GM19099 (cell line): ENCODE measurements around the gene MLH1.

Source experiments
- POLR2A ChIP-seq: IDR thresholded peaks from 3 replicates; pipeline ENCODE4 v1.6.1; 2011; ENCODE audit warnings: low read depth; ENCODE audit not compliant: insufficient read length; ENCODE audit errors: extremely low read depth

The MLH1 gene

GRCh38 chr3:36969085-36969484 lies 24.2 kb upstream of the MLH1 start:
- no peak for TF ChIP-seq POLR2A

- TF ChIP-seq POLR2A, result no peak
Observed at GRCh38 chr3:36969540-36970432, 23.5 kb upstream of the MLH1 start.

- no peak for TF ChIP-seq POLR2A
Observed at GRCh38 chr3:36972163-36972562, 21.2 kb upstream of the MLH1 start.

DNA sequence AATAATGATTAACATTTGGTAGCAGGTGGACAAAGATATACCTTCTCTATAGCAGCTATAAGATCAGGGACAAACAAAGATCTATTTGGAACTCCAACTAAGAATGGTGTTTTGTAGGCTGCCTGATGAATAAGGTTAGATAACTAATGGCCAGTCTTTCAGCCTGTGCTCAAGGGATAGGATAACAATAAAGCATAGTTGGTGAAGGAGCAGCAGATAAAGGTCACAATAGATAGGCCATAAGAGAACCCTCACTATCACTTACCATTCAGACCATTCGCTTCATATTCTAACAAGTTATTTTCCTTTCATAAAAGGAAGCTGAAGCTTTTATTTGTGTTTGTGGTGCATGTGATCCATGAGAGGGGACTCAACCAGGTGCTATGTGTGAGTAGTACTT lies 20.2 kb upstream of the MLH1 start:
- TF ChIP-seq POLR2A, result no peak

DNA sequence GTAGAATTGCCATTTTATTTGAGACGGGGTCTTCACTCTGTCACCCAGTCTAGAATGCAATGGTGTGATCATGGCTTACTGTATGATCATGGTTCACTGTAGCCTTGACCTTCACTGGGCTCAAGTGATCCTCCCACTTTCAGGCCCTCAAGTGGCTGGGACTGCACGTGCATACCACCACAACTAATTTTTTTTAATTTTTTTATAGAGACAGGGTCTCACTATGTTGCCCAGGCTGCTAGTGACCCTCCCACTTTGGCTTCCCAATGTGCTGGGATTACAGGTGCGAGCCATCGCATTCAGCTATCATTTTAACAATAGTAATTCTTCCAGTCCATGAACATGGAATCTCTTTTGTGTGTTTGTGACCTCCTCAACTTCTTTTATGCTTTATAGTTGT lies 12.3 kb upstream of the MLH1 start:
- TF ChIP-seq POLR2A, result no peak

- no peak for TF ChIP-seq POLR2A
Observed at GRCh38 chr3:36988356-36988755, 5.0 kb upstream of the MLH1 start.

GRCh38 chr3:36989005-36989404 lies 4.3 kb upstream of the MLH1 start:
- no peak for TF ChIP-seq POLR2A

DNA sequence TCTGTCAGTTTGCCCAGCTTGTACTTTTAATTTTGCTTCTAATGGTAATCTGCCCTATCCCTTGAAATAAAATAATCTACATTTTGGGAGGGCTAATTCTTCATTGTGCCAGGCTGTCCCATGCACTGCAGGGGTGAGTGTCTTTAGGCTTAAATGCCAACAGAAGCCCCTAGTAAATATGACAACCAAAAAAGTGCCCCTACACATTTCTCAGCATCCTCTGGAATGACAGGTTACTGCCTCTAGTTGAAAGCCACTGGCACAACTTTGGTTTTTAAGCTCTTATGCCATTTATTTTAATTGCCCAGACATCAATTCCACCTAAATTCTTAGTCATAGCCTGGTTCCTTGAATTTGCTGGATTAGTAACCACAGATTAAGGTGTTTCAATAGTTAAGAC lies 3.8 kb upstream of the MLH1 start:
- TF ChIP-seq POLR2A, result no peak

GRCh38 chr3:36991147-36991546 lies 2.2 kb upstream of the MLH1 start:
- TF ChIP-seq POLR2A, result no peak

DNA sequence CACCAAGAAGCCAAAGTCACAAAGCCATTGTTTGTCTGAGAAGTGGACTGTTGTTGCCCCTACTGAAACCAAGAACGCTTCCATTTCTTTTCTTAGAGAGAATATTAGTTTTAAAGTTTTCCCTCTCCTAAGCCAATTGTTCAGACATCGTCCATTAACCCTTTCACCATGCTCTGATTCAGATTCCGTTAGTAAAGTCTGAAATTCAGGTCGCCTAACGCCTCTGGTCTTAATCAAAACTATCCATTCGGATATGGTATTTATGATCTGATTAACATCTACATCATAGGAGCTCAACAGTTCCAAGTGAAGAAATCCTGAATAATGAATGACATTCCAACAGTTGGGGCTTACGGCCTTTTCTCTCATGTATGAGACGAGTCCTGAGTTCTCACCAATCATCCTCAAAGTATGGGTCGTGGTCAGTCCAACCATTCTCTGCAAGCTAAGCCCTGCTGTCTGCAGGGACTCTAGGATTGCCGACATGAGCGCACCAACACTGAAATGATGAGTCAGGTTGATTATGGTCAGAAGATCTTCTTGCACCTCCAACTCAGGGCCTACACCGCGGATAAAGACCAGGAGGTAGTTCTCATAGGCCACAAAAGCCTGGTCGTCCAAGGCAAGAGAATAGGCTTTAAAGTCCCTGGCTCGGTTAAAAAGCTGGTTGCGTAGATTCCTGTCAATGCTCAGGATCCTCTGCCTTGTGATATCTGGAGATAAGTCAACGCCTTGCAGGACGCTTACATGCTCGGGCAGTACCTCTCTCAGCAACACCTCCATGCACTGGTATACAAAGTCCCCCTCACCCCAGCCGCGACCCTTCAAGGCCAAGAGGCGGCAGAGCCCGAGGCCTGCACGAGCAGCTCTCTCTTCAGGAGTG lies 1.2 kb upstream of the MLH1 start:
- no peak for TF ChIP-seq POLR2A

DNA sequence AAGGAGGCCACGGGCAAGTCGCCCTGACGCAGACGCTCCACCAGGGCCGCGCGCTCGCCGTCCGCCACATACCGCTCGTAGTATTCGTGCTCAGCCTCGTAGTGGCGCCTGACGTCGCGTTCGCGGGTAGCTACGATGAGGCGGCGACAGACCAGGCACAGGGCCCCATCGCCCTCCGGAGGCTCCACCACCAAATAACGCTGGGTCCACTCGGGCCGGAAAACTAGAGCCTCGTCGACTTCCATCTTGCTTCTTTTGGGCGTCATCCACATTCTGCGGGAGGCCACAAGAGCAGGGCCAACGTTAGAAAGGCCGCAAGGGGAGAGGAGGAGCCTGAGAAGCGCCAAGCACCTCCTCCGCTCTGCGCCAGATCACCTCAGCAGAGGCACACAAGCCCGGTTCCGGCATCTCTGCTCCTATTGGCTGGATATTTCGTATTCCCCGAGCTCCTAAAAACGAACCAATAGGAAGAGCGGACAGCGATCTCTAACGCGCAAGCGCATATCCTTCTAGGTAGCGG lies 452 bp upstream of the MLH1 start, which contains the start of gene EPM2AIP1:
EPM2AIP1 (minus strand) TSS at position 326 of the 520 bp plus-strand sequence; CDS start at position 272, 54 bp downstream.
- TF ChIP-seq POLR2A, result peak; percentile 90

DNA sequence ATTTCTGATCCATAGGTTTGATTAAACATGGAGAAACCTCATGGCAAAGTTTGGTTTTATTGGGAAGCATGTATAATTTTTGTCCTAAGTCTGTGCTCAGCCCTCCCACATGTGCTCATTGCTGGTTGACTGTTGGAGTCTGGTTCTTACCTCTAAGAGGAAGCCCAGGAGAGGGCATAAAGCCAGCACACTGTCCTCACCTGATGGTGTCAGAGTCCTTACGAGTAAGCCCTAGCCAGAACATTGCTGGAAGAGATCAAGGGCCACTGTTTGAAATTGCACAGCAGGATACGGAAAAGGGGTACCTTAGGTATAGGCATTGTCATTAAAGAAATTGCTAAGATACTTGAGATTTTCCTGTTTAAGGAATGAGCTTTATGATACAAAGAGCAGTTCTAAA lies 21.3 kb downstream of the MLH1 start:
- TF ChIP-seq POLR2A, result no peak

DNA sequence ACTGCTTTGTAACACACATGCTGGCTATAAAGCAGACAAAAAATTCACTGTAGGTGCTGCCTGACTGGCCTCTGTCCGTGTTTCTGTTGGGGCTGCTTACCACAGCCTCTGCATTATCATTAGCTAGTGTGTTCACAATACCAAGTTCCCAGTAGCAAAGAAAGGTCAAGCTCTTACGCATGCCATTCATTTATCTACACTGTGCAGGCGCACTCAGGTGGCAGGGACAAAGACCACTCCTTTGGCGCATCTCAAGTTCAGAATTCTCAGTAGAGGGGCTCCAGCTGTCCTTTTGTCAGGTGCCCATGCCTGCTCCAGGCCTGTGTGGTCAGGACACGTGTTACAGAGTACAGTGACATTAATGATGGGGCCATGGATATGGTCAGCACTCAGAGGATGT lies 22.3 kb downstream of the MLH1 start:
- no peak for TF ChIP-seq POLR2A

GRCh38 chr3:37016903-37017302 lies 23.6 kb downstream of the MLH1 start:
- TF ChIP-seq POLR2A, result no peak

DNA sequence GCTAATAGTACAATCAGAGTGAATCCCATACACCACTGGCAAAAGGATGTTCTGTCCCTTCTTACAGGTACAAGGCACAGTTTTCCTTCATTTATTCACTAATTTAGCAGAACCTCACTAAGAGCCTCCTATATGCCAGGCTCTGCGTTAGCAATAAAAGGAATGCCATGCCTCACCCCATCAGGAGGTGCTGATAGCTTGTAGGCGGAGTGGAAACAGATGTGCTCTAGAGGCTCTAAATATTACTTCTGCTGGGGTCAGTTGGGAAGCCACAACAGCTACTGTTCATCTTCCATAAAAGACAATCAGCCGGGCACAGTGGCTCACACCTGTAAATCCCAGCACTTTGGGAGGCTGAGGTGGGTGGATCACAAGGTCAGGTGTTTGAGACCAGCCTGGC lies 24.4 kb downstream of the MLH1 start:
- no peak for TF ChIP-seq POLR2A
